Uterus (tissue), 4 donors: Measurements from ENCODE around the gene METTL17. TPM values are rescaled to one million over a fixed set of nuclear protein-coding genes. Genes with fewer than 3 reads are reported as not detected.

Experiments used
- DNase-seq, 2 donors: peaks; one replicate each; pipeline ENCODE4 v3.0.0-alpha.2; 2019 to 2020
- H3K27ac ChIP-seq, 2 donors: fragments of 200-600 bp; sonication (generic); 1 replicate in 1 of 2; 2 replicates in 1 of 2; pipeline ENCODE4 v1.5.1; 2016 to 2018
- H3K27me3 ChIP-seq, 2 donors: fragments of 200-600 bp; sonication (generic); one replicate each; pipeline ENCODE4 v1.5.1; 2018 to 2019; ENCODE audit warnings: control low read depth in 1 of 2
- H3K36me3 ChIP-seq, 2 donors: fragments of 200-600 bp; sonication (generic); one replicate each; pipeline ENCODE4 v1.5.1; 2019; ENCODE audit warnings: control low read depth in 1 of 2
- H3K4me1 ChIP-seq, 2 donors: fragments of 200-600 bp; sonication (generic); one replicate each; pipeline ENCODE4 v1.5.1; 2018 to 2019; ENCODE audit warnings: control low read depth in 1 of 2
- H3K4me3 ChIP-seq, 2 donors: fragments of 200-600 bp; sonication (generic); 1 replicate in 1 of 2; 2 replicates in 1 of 2; pipeline ENCODE4 v1.5.1; 2018 to 2019; ENCODE audit warnings: mild to moderate bottlenecking in 1 of 2
- H3K9me3 ChIP-seq, 2 donors: fragments of 200-600 bp; sonication (generic); one replicate each; pipeline ENCODE4 v1.5.1; 2019; ENCODE audit warnings: control low read depth in 1 of 2
- POLR2A ChIP-seq, 2 donors: fragments of 450-650 bp; IDR thresholded peaks; one replicate each; pipeline ENCODE4 v1.6.1; 2016; ENCODE audit warnings: antibody characterized with exemption in 2 of 2, mild to moderate bottlenecking in 1 of 2, moderate library complexity in 1 of 2
- intact Hi-C: fragments of 100-400 bp; cut with DNase I; formaldehyde crosslinking; loops from one replicate; pipeline ENCODE4 v1.15.1; 2023; ENCODE audit warnings: low total_unique reads
- total RNA-seq, 4 donors: library from RNA; depleted of rRNA in 3 of 4; stranded (reverse); fragments of >200 nt in 3 of 4; gene quantifications; one replicate each; pipeline versions ENCODE4 v1.1.0 to v1.2.4, GENCODE V29; 2014 to 2023
- TF ChIP-seq, protein P1 (sequence below), 4 experiments: fragments of 200-600 bp in 2 of 4; fragments of 450-650 bp in 2 of 4; sonication (generic) in 2 of 4; IDR thresholded peaks; one replicate each; pipeline ENCODE4 v1.5.1; 2016 to 2019; ENCODE audit warnings: antibody characterized with exemption in 4 of 4, mild to moderate bottlenecking in 2 of 4, moderate library complexity in 1 of 4
- donor health status: DM: yes; HTN: yes; CAD: no.

Gene METTL17
- total RNA-seq, 4 donors from 2014 or later: 46.6 to 73.5 (median 65.9) TPM

DNA sequence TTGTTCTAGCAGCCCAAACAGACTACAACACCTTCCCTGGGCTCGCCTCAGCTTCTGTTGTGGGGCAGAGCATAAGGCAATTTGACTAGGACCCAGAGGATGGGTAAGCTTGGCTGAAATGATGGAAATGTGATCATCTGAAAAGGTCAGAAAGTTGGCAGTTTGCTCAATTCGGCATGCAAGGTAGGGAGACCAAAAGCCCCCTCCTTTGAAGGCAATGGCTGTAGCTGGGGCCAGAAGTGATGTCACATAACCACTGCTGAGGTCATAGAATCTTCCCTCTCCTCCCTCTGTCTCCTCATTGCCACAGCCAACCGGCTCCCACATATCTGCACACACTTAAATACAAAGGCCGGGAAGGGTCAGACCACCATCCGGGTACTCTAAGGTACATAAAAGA is 40.1 kb downstream of the METTL17 start, which contains the start of gene TPPP2:
Gene TPPP2, plus strand, starts transcription at position 301 of the 400 bp plus-strand sequence. CDS start 365 bp downstream, outside the sequence.
- Histone ChIP-seq H3K9me3 (no peaks in the 10 kb centered on the region), H3K27me3 (no peaks in the 10 kb centered on the region), H3K36me3 (no peaks in the 10 kb centered on the region), H3K4me3 (no peak within 1 kb of the TSS), H3K4me1 (peaks cover 5 to 12% of the 10 kb centered on the region in 2 donors), H3K27ac (peak within 1 kb of the TSS in 1 of 2 donors; percentile 49)
- TF ChIP-seq, protein P1, sequence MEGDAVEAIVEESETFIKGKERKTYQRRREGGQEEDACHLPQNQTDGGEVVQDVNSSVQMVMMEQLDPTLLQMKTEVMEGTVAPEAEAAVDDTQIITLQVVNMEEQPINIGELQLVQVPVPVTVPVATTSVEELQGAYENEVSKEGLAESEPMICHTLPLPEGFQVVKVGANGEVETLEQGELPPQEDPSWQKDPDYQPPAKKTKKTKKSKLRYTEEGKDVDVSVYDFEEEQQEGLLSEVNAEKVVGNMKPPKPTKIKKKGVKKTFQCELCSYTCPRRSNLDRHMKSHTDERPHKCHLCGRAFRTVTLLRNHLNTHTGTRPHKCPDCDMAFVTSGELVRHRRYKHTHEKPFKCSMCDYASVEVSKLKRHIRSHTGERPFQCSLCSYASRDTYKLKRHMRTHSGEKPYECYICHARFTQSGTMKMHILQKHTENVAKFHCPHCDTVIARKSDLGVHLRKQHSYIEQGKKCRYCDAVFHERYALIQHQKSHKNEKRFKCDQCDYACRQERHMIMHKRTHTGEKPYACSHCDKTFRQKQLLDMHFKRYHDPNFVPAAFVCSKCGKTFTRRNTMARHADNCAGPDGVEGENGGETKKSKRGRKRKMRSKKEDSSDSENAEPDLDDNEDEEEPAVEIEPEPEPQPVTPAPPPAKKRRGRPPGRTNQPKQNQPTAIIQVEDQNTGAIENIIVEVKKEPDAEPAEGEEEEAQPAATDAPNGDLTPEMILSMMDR (IDR thresholded peaks at IDR 0.05): no peak
- no peak for TF ChIP-seq POLR2A (IDR thresholded peaks at IDR 0.05)
- no peak for DNase-seq
- intact Hi-C loops: no loop called here

DNA sequence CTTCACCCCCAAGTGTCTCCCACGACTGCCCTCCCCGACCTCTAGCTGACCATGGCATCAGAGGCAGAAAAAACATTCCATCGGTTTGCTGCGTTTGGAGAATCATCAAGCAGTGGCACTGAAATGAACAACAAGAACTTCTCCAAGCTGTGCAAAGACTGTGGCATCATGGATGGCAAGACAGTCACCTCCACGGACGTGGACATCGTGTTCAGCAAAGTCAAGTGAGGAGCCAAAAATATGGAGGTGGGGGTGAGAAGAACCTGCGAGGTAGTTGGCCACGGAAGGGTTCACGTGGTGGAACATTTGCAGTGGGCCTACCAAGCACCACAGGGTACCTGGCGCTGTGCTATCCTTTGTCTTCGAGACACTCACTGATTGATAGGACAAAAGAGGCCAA is 40.8 kb downstream of the METTL17 start:
- no peaks in the 10 kb centered on the region for H3K36me3 ChIP-seq
- H3K27ac ChIP-seq: no peak overlapping the region
- H3K4me1 ChIP-seq: peaks cover 5 to 12% of the 10 kb centered on the region in 2 donors
- DNase-seq: no peak
- no peaks in the 10 kb centered on the region for H3K27me3 ChIP-seq
- intact Hi-C loops: no loop called here
- no peak for TF ChIP-seq POLR2A (IDR thresholded peaks at IDR 0.05)
- TF ChIP-seq, protein P1 (IDR thresholded peaks at IDR 0.05): no peak
- no peak overlapping the region for H3K4me3 ChIP-seq
- no peaks in the 10 kb centered on the region for H3K9me3 ChIP-seq

DNA sequence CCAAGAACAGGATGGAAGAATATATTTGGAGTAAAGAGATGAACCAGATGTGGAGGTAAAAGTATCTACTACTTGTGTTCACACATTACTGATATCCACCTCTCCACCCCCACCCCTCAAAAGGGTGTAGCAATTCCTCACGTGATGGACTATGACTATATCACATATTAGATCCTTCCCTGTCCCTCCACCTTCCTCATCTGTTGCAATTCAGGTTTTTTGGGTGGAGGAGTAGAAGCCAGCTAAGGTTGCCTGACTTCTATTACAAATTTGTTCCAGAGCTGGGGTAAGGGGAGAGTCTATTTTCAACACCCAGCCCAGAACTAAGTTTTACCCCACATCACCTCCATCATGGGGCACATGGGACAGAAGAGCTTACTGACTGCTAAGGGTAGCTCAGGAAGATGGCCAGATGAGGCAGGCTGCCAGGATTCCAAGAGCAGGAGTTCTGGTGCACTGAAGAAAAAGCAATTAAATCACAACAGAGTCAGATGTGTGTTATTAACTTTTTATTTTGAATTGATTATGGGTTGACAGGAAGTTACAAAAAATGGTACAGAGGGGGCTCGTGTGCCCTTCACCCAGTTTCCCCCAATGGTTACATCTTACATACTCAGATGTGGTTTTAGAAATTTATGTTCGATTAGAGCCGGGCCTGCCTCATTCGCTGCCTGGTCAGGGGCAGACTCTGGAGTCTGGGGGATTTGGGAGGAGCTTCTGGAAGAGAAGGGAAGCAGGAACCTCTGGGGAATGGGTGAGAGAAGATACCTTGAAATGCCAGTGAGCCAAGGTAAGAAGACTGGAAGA is 42.7 kb downstream of the METTL17 start:
- Histone ChIP-seq H3K27ac (peak overlapping the region; percentile 44 to 49), H3K27me3 (no peaks in the 10 kb centered on the region), H3K4me1 (no peaks in the 10 kb centered on the region), H3K36me3 (no peaks in the 10 kb centered on the region), H3K4me3 (no peak overlapping the region), H3K9me3 (no peaks in the 10 kb centered on the region)
- TF ChIP-seq, protein P1 (IDR thresholded peaks at IDR 0.05): no peak
- TF ChIP-seq POLR2A (IDR thresholded peaks at IDR 0.05): no peak
- intact Hi-C loops: no loop called here
- DNase-seq: no peak

DNA sequence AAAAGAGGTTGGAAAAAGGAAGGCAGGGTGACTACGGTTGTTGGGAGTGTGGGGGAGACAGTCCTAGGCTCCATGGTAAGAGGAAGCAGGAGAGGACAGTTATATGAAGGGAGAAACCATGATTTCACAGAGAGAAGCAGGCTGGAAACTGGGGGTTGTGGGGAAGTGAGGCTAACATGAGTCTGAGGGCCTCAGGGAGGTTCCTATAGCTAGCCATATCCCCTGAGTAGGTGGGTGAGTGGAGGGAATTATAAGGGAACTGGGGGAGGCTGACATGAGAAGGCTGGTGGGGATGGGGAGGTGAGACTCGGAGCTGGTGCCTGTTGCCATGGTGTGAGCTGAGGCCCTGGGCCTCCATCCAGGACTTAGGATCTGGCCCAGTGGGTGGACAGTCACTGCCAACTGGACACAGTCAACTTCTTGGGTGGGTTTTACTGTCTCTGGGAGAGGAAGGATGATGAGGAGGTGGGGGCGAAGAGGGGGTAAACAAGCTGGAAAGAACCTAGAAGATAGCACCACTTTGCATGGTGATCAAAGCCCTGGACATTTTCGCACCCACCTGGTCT is 43.4 kb downstream of the METTL17 start:
- Histone ChIP-seq H3K4me3 (no peak overlapping the region), H3K27ac (peak overlapping the region; percentile 27 to 44), H3K27me3 (no peaks in the 10 kb centered on the region), H3K36me3 (no peaks in the 10 kb centered on the region), H3K4me1 (peaks cover 0 to 4% of the 10 kb centered on the region in 2 donors), H3K9me3 (no peaks in the 10 kb centered on the region)
- no peak for DNase-seq
- no peak for TF ChIP-seq POLR2A (IDR thresholded peaks at IDR 0.05)
- TF ChIP-seq, protein P1 (IDR thresholded peaks at IDR 0.05): no peak
- intact Hi-C loops: no loop called here

DNA sequence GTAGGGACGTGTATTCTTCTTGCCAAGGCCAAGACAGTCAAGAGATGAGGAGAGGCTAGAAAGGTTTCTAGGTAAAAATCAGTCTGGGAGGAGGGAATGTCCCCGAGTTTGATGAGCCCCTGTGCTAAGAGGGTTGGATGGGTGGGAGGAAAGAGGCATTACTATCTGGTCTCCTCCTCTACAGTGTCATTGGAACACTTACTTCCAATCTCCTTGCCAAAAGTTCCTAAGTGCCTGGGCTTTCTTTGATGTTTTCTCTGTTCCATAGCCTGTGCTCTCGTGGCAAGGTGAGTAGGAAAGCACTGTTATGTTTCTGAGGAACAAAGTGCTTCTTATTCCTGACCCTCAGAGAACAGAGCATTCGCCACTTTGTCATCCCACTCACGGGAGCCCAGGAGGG is 44.9 kb downstream of the METTL17 start, which contains the start of gene RNASE13:
Gene RNASE13, minus strand, starts transcription at position 101 of the 400 bp plus-strand sequence. CDS start 519 bp downstream, outside the sequence.
- no peak for TF ChIP-seq POLR2A (IDR thresholded peaks at IDR 0.05)
- TF ChIP-seq, protein P1 (IDR thresholded peaks at IDR 0.05): no peak
- H3K9me3 ChIP-seq: no peaks in the 10 kb centered on the region
- no peaks in the 10 kb centered on the region for H3K27me3 ChIP-seq
- H3K4me1 ChIP-seq: peaks cover 0 to 4% of the 10 kb centered on the region in 2 donors
- intact Hi-C loops: no loop called here
- H3K4me3 ChIP-seq: no peak within 1 kb of the TSS
- no peak for DNase-seq
- peak within 1 kb of the TSS; percentile 40 to 56 for H3K27ac ChIP-seq
- no peaks in the 10 kb centered on the region for H3K36me3 ChIP-seq
